ELR (cell line): ENCODE measurements around the gene CLIC5.

Source experiments
- DNase-seq: peaks from one replicate; pipeline ENCODE4 v3.0.0-alpha.2; 2015; ENCODE audit warnings: low read depth

Gene CLIC5

DNA sequence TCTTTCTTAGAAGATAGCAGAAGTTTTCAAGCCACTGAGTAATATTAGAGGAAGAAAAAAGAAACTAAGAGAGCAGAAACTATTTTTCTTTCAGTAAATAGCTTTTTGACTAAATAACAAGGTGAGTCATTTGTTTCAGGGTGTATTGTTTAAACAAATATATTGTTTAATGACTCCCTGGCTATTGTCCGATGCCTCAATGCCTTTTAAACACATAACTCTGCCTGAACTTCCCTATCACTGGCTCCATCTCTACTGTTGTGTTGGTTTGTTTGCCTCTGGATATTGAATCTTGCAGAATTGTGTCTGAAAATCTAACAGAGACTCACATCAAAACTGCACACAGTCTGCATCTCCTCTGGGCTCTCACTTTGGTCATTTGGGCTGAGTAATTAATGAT is 19.6 kb upstream of the CLIC5 start:
- DNase-seq = no peak

DNA sequence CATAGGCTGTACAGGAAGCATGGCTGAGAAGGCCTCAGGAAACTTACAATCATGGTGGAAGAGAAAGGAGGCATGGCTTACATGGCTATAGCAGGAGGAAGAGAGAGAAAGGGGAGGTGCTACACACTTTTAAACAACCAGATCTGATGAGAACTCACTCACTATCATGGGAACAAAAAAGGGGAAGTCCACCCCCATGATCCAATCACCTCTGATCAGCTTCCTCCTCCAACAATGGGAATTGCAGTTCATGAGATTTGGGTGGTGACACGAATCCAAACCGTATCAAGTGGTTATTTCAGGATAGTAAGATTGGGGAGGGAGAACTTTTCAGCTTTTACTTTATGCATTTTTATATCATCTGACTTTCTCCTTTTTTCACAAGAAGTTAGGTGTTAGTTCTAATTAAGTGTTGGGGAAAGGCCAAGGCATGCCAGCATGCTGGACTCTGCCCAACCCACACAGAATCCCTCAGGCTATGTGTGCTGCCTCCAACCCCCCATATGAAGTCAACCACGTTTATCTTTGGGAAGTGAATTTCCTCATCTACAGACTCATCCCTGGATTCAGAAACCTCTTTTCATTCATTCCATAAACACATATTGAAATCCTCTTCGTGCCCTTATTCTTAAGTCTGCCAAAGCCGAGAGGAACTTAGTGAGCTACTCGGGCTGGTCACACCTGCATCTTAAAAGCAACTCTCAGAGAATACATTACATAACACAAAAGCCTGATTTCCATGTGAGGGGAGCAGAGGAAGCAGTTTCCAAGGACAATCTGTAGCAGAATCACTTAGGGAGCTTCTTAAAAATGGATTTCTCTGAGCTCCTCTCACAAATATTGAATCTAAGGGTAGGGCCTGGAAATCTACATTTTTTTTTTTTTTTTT is 16.7 kb upstream of the CLIC5 start:
- DNase-seq = no peak

DNA sequence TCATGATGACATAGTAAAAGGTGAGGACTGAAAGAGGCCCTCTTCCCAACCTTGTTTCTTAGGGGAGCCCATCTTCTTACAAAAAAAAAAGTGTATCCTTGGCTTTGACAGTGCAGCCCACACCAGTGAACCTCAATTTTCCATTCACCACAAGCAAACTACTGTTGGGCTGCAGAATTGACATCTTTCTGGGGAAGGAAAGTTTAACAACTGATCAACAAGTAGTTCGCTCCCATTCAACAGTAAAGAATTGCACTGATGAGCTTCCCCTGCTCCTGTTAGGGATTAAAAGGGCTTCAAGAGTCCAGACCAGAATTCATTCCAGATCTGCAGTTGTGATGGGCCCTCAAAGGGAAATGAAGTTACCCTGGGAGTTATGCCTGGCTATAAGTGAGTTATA is 13.9 kb upstream of the CLIC5 start:
- DNase-seq = no peak

DNA sequence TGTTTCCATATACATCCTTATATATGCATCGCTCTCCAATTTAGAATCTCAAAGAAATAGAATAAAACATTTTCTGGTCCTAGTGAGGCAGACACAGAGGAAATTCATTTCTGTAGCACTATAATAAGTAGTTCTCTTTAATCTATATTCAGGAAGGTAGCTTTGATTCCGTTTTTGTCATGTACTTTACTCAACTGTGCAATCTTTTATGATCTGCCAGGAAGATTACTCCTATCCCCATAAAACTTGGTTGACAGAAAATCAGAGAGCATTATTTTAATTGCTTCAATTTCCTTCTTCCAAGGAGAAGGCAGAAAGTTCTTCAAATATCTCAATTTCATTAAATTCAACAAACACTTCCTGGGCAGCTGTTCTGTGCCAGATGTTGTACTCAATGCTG is 10.6 kb upstream of the CLIC5 start:
- DNase-seq = no peak

DNA sequence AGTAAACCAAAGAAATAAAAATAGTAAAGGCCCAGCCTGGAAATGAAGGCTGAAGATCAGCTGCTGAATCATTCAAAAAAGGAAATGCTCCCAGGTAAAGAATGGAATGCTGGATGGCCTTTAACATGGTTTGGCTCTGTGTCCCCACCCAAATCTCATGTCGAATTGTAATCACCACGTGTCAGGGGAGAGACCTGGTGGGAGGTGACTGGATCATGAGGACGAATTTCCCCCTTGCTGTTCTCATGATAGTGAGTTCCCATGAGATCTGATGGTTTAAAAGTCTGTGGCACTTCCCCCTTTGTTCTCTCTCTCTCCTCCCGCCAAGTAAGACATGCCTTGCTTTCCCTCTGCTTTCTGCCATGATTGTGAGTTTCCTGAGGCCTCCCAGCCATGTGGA is 9.9 kb upstream of the CLIC5 start:
- DNase-seq = no peak

DNA sequence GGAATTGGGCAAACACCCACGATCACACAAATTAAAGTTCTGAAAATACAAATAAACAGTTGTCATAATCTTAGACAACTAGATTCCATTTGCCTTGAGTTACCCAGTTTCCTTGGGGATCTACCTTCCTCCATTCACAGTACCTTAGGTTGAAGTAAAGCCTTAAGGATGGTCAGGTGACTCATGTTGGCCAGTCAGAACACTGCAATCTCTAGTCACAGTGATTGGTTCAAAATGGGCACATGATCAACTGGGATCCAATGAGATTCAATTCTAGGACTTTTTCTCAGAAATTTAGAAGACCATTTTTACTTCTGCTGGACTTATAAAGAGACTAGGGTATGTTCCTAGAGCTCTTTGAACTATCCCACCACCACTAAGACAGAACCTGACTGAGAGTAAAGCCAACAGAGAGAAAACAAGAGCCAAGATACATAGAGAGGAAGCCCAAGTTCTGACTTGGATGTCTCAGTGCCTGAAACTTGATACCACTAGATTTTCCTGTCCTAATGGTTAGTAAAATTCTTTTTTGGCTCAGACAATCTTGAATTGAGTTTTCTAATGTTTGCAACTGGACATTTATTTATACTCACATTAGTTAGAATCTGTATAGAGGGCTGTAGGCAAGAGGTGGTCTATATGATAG is 8.6 kb upstream of the CLIC5 start:
- no peak for DNase-seq

DNA sequence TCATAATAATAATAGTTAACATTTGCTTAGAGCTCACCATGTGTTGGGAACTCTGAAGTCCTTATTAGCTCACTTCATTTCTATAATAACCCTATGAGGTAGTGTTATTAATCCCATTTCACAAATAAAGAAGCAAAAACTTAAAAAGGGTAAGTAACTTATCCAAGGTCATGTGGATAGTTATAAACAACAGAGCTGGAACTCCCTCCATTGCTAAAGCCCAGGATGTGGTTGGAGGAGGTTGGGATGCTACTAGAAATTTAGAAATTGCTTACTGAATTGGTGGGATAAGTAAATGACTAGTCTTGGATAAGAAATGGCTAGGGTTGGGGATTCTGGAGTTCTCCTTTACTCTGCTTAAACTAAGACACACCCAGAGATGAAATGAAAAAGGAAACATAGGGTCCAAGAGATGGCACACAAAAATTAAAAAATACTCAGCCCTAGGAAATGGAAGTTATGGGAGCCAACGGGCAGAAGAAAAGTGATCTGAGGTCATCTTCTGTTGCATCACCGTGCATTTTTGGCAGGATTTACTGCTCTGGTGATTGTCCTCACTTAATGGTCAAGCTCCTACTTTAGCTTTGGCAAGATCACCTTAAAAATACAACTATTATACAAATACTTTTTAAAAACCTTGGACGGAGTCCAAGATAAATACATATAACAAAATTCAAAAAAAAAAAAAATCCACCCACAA is 7.7 kb upstream of the CLIC5 start:
- DNase-seq = no peak

DNA sequence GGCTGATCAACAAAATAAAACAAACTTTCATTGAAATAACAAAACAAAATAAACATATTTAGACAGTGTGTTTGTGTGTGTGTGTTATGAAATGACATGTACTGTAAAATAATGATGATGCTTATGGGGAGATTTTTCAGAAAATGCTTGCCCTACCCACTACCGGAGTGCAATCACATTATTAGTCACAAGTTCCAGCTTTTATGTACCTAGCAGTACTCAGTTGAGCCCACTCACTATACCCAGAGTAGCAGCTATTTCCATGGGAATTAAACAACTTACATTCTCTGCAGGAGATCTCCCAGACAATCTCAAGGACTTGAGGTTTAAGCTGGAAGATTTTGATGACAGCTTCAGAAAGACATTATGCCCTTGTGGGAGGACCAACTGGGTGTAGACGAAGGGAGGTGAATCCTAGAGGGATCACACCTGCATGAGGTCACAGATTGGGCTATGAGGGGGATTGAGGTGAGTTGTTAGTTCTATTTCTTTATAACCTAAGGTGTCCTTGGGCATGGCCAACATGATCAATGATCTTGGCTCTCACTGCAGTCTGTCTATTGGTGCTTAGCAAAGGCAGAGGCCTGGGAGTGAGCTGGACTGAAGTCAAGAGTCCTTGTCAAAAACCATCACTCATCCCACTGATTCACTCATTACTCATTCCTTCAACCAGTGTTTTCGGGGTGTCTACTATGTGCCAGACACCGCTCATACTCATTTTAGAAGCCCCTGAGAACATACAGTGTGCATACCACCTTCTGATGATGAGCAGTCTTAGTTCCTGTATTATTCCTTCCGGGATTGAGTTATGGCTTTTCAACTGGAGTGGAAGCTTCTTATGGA is 6.7 kb upstream of the CLIC5 start:
- DNase-seq = no peak

DNA sequence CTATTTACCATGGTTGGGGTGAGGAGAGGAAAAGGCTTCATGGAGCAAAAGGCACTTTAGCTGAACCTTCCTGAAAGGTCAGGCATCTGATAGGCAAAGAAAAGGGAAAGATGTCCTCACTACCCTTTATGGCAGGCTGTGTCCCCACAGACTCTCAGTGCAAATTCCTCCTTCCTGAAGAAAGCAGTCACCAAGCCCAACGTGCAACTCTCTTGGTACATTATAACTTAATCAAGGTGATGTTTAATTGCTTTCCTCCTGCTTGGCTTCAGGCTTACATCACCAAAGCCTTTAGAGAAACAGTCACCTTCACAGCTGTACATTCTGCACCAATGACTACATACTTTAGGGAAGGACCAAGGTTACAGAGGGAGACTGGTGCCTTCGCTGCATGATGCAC is 2.1 kb upstream of the CLIC5 start:
- no peak for DNase-seq

DNA sequence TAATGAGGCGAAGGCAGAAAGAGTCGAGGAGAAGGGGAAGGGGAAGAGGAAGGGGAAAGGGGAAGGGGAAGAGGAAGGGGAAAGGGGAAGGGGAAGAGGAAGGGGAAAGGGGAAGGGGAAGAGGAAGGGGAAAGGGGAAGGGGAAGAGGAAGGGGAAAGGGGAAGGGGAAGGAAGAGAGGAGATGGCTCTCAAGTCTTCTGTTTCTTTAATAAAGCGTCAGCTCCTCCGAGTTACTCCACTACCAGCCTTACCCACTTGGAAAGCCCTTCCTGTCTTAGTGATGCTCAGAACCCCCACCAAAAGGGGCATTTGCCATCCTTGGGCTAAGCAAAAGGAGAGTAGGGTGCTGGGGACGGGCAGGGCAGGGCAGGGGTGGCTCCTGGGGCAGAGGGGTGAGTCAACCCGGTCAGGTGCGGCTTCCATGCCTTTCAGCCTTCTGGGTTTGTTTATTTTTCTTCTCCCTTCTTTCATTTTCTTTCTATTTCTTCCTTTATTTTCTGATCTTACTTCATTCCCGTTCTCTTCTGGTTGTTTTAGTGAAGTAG is 476 bp upstream of the CLIC5 start:
- no peak for DNase-seq

DNA sequence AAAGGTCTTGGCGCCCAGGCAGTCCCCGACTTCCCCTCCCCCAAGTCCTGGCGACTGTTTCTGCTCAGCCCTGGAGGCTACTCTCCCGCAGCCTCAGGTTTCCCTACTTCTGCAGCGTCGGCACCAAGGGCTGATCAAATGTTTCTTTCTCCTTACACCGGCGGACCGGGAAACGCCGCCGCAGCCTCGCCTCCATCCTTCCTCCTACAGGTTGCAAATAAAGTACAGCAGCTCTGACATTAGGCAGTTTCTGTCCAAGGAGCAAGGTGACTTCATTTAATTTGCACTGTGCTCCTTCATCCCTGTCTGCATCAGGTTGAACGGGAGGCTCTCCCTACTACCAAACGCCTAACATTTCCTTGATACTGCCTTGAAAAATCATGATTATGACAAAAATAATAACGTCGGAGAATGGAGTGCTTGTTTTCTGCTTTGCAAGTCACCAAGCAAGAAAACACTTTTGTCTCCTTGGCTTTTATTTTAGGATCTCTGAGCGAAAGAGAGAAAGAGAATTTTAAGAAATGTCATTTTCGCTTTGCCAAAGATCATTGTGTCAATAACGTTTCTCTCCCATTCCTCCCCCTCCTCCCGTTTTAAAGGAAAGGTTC is 1.0 kb downstream of the CLIC5 start:
- DNase-seq = no peak

DNA sequence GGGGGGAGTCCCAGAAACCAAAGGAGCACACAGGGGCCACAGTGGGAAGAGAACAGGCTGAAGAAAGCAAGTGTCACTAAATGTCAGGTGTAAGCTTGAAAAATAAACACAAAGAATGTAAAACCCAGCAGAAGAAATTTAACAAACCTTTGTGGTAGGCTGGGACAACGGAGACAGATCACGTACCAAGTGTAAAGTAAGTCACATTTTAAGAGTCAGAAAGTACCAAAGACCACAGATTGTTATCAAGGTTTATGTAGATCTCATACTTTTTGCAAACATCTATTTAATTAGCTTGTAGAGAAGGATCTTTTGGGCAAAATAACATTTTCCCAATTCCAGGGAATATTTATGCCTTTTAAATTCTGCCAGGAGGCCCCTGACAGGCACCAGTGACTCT is 1.6 kb downstream of the CLIC5 start:
- no peak for DNase-seq

DNA sequence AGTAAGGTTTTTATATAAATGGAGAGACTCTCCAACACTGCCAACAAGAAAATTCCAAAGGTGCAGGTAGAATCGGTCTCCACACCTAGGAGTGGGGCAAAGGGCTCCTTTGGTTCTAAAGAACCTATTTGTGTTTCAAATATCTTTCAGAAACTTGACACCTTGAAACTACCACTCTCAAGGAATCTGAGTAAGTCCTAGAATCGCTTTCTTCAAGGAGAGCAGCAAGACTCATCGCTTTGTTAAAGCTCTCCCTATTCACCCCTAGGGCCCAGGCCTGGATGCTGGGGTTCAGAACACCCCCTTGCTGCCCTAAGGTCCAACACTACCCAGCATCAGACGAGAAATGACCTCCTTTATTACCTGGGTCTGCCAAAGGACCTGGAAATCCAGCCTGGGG is 2.0 kb downstream of the CLIC5 start:
- no peak for DNase-seq

DNA sequence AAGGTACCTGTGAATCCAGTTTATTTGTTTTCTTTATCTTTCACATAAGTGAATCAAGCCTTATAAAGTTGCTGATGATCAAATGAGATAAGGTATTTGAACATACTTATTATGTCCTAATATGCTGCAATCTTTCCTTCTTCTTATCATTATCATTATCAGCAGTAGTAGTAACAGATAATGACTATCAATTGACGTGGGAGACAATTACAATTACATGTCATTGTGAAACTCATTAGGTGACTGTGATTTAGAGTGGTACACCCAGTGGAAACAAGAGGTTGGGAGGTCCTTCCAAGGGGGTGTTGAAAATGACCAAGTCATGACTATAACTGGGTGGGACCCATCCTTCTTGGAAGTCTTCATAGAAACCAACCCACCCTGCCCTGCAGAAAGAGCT is 2.8 kb downstream of the CLIC5 start:
- DNase-seq = no peak

DNA sequence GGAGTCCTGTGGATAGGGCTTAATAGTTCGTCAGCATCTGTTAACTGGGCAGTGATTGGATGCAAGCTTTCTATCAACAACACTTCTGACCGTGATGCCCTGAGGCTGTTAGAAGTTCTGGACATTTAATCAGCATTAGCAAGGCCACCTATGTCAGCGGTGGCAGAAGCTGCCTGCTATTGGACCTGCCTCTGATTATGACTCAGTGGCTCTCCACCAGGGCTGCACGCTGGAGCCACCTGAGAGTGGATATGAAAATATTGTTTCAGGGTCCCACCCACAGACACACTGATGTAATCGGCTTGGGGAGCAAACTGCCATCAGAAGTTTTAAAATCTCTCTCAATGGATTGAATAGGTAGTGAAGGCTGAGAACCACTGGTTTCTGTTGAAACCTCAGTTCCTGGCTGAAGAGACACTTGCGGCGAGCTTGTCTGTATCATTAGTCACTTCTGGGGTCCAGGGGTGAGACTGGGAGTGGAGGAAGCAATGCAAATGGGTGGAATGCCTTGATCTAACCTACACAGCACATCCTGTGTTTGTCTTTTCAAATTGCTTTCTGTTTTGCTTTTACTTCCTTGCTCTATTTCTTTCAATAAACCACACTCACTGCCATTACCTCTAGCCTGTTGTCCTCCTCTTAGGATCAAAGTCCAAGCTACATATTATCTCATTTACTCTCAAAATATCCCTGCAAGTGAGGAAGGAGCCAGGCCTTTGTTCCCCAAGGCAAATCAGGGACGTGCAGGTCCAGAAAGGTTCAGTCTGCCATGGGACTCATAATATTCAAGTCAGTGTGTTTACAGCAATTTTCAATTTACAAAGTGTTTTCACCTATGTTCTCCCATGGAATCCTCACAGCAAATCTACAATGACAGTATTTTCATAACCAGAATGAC is 4.2 kb downstream of the CLIC5 start:
- peak; percentile 30 for DNase-seq

DNA sequence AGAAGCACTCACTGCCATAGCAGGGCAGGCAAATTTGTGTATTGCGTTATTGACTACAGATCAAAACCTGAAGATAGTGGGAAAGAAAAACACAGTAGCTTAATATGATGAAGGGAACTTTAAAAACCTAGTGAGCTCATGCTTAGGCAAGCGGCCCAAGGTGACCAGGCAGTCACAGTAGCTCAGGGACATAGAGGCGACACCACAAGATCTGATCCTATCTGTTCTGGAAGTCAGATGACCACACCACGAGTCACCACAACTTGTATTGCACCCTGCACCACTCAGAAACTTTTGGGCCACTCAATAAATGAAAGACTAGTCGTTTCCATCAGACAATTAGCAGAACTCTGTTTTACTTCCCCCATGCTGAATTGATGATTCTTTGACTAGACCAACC is 4.9 kb downstream of the CLIC5 start:
- no peak for DNase-seq

DNA sequence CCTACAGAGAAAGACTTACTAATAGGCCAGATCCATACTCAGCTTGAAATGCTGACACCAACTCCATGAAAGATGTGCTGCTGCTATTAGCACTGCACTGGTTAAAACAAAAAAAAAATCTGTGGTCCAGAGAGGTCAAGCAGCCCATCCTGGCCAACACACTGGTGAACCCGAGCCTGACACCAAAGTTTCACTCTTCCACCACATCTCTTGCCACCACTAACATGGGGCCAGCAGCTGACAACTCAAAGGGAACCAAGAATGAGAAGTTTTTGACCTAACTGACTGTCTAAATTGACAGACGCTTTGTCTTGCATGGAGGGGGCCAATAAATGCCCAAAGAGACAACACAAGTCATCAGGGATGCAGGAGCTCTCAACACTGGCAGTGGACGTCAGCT is 5.4 kb downstream of the CLIC5 start:
- DNase-seq = no peak

DNA sequence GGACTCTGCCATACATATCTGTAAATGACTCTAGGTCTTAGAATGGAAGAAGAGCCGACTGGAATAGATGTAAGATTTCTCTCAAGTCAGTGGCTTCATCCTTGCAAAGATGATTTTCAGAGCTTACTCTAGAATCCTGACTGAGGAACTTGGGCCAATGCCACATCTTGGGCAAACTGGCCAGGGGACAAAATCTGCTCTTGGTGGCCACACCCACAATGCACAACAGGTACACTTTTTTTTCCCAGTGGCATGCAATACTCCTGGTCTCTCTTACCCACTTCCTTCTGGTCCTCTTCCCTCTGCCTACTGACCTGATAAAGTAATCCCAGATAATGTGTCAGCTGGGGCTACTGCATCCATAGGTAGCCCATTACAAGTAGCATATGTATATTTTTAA is 13.4 kb downstream of the CLIC5 start:
- DNase-seq = no peak

DNA sequence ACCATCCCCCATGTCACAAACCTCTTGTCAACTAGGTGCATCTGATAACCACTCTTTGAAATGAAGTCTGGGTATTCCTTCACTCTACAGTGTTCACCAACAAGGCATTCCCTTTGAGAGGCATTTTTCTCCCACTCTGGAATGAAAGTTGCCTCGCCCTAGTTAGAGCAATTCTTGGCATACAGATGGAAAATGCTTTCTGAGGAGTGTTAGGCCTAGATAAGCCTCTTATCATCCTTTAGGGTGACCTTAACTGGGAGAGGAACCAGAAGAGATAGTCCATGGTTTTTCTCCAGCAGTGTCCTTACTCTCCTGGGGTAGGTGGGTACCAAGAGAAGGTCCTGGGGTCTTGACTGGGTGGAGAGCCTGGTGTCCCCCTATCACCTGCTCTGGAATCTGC is 14.8 kb downstream of the CLIC5 start:
- DNase-seq = no peak

DNA sequence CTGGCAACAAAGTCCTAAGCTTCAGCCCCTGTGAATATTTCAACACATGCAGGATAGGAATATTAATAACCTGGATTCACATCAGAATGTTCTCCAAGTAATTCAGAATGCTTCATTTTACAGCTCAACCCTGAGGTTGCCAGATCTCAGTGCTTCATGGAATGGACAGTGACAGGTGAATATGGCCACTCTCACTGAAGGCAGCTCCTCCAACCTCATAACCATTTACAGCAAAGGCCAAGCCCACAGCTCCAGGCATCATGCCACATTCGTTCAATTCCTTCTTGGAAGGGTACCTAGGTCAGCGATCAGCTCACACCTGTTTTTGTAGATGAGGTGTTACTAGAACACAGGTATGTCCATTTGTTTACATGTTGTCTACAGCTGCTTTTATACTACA is 17.1 kb downstream of the CLIC5 start:
- no peak for DNase-seq
